HepG2 (cell line): ENCODE measurements around the gene MPC1. TPM values are rescaled to one million over a fixed set of nuclear protein-coding genes. Genes with fewer than 3 reads are reported as not detected.

Experiments used
- CBFB ChIP-seq: sonication (generic); formaldehyde crosslinking; IDR thresholded peaks from 2 replicates; pipeline ENCODE4 v1.4.0; 2020; ENCODE audit warnings: missing genetic modification reagents
- HNRNPL ChIP-seq: fragments of 200-400 bp; formaldehyde crosslinking; IDR thresholded peaks from 2 replicates; pipeline ENCODE4 v1.6.1; 2017; ENCODE audit warnings: mild to moderate bottlenecking, low read depth, low read length
- JARID2 ChIP-seq: sonication (generic); formaldehyde crosslinking; IDR thresholded peaks from 2 replicates; pipeline ENCODE4 v1.8.1; 2023; ENCODE audit warnings: missing genetic modification reagents, inconsistent platforms; ENCODE audit not compliant: insufficient replicate concordance
- KLF13 ChIP-seq: sonication (generic); formaldehyde crosslinking; IDR thresholded peaks from 2 replicates; pipeline ENCODE4 v1.4.0; 2020; ENCODE audit warnings: mild to moderate bottlenecking, missing genetic modification reagents
- MIXL1 ChIP-seq: IDR thresholded peaks from 2 replicates; pipeline ENCODE4 v1.6.1; 2016
- NRL ChIP-seq: sonication (generic); formaldehyde crosslinking; IDR thresholded peaks from 2 replicates; pipeline ENCODE4 v1.5.0; 2020; ENCODE audit warnings: missing genetic modification reagents, mild to moderate bottlenecking, moderate library complexity, borderline replicate concordance
- PAF1 ChIP-seq: IDR thresholded peaks from 2 replicates; pipeline ENCODE4 v1.6.1; 2016; ENCODE audit warnings: missing genetic modification reagents, missing compliant biosample characterization
- RAD51 ChIP-seq: fragments of 450-650 bp; IDR thresholded peaks from 2 replicates; pipeline ENCODE4 v1.6.1; 2016; ENCODE audit warnings: borderline replicate concordance
- SIX1 ChIP-seq: sonication (generic); formaldehyde crosslinking; IDR thresholded peaks from 2 replicates; pipeline ENCODE4 v1.4.0; 2020; ENCODE audit warnings: missing genetic modification reagents, borderline replicate concordance
- TMF1 ChIP-seq: sonication (generic); formaldehyde crosslinking; IDR thresholded peaks from 2 replicates; pipeline ENCODE4 v1.8.1; 2022; ENCODE audit warnings: low read depth, missing genetic modification reagents
- YY1 ChIP-seq: IDR thresholded peaks from 2 replicates; pipeline ENCODE4 v1.6.1; 2011; ENCODE audit warnings: low read length, low read depth, moderate library complexity, mild to moderate bottlenecking; ENCODE audit not compliant: insufficient read depth, insufficient replicate concordance
- ZBTB1 ChIP-seq: sonication (generic); formaldehyde crosslinking; IDR thresholded peaks from 2 replicates; pipeline ENCODE4 v1.4.0; 2020; ENCODE audit warnings: missing genetic modification reagents, borderline replicate concordance
- ZC3H4 ChIP-seq: sonication (generic); formaldehyde crosslinking; IDR thresholded peaks from 2 replicates; pipeline ENCODE4 v1.4.0; 2020; ENCODE audit warnings: missing genetic modification reagents, borderline replicate concordance
- ZFP82 ChIP-seq: sonication (generic); formaldehyde crosslinking; IDR thresholded peaks from 2 replicates; pipeline ENCODE4 v1.5.1; 2020; ENCODE audit warnings: mild to moderate bottlenecking, missing genetic modification reagents, borderline replicate concordance
- ZNF260 ChIP-seq: sonication (generic); formaldehyde crosslinking; IDR thresholded peaks from 2 replicates; pipeline ENCODE4 v1.4.0; 2020; ENCODE audit warnings: missing genetic modification reagents, low read depth, mild to moderate bottlenecking, borderline replicate concordance
- ZNF296 ChIP-seq: sonication (generic); formaldehyde crosslinking; conservative IDR thresholded peaks from 2 replicates; pipeline ENCODE4 v1.5.0; 2020; ENCODE audit warnings: mild to moderate bottlenecking, missing genetic modification reagents
- ZNF557 ChIP-seq: sonication (generic); formaldehyde crosslinking; IDR thresholded peaks from 2 replicates; pipeline ENCODE4 v1.4.0; 2020; ENCODE audit warnings: missing genetic modification reagents
- ZNF616 ChIP-seq: sonication (generic); formaldehyde crosslinking; IDR thresholded peaks from 2 replicates; pipeline ENCODE4 v1.5.0; 2020; ENCODE audit warnings: low read depth, mild to moderate bottlenecking, missing genetic modification reagents
- ZNF773 ChIP-seq: sonication (generic); formaldehyde crosslinking; IDR thresholded peaks from 2 replicates; pipeline ENCODE4 v1.4.0; 2020; ENCODE audit warnings: missing genetic modification reagents, borderline replicate concordance
- ZNF841 ChIP-seq: sonication (generic); formaldehyde crosslinking; IDR thresholded peaks from 2 replicates; pipeline ENCODE4 v1.8.1; 2023; ENCODE audit warnings: missing genetic modification reagents, borderline replicate concordance
- ZNF878 ChIP-seq: sonication (generic); formaldehyde crosslinking; IDR thresholded peaks from 2 replicates; pipeline ENCODE4 v1.8.1; 2023; ENCODE audit warnings: mild to moderate bottlenecking, missing genetic modification reagents, moderate library complexity
- polyA plus RNA-seq, 8 experiments: library from polyadenylated mRNA; depleted of rRNA in 3 of 8; stranded (reverse) in 7 of 8; unstranded in 1 of 8; fragments of >200 nt; fragmentation: Illumina TruSeq in 4 of 8; extraction: Trizol in 4 of 8; gene quantifications; 2 replicates each; pipeline versions ENCODE4 v1.2.1 to v1.2.3, GENCODE V29; 2011 to 2016; ENCODE audit warnings: low read depth in 4 of 8, missing spikeins in 1 of 8, mixed read lengths in 1 of 8; ENCODE audit not compliant: insufficient read depth in 1 of 8
- total RNA-seq, 5 experiments: library from RNA; depleted of rRNA; stranded (reverse); fragments of >200 nt; fragmentation: Illumina TruSeq; extraction: Trizol; gene quantifications; 2 replicates each; pipeline ENCODE4 v1.2.3, GENCODE V29; 2016; ENCODE audit warnings: low read depth in 1 of 5
- TF ChIP-seq, protein P1 (sequence below): sonication (generic); formaldehyde crosslinking; IDR thresholded peaks from 2 replicates; pipeline ENCODE4 v1.4.0; 2020; ENCODE audit warnings: low read depth, mild to moderate bottlenecking, missing genetic modification reagents
- TF ChIP-seq, protein P2 (sequence below): sonication (generic); formaldehyde crosslinking; IDR thresholded peaks from 2 replicates; pipeline ENCODE4 v1.5.1; 2020; ENCODE audit warnings: mild to moderate bottlenecking, missing genetic modification reagents, moderate library complexity
- TF ChIP-seq, protein P3 (sequence below): sonication (generic); formaldehyde crosslinking; conservative IDR thresholded peaks from 2 replicates; pipeline ENCODE4 v1.4.0; 2020; ENCODE audit warnings: missing genetic modification reagents

The MPC1 gene
- total and polyA plus RNA-seq, 2 of the 13 experiments (the other 11 are each of a cell fraction or from before 2014, with no cell fraction given): 189 to 214 TPM

DNA sequence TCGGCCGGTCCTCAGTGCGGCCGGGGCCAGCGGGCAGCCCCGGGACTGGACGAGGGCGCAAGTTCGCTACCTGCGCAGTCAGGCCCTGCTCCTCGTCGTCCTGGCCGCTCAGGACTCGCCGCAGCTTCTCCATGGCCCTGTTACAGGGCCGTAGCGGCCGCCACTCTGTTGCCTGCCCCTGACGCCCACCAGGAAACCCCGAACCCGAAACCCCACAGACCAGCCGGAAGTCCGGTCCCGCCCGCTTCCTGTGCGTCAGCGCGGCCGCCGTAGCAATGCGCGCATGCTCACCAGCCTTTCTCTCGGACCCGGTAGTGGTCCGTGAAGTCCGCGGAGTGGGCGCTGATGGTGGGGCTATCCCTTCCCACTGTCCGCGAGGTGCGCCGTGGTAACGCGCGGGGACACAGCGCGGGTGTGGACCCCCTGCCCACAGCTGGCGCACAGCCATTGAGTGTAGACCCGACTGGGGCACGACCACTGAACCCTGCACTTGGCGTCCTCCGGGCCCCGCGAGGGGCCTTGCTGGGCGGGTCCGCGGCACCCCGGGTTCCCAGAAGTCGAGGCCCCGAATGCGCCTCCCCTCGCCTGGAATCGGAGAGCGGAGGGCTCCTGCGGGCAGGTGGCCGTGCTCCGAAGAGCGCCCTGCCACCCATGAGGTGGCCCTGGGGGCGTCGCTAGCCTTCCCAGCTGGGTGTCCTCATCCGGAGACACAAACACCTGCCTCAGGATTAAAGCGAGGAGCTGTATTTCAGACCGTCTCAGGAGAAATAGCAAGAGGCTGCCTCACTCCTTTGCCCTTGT is 40.2 kb downstream of the MPC1 start, which contains the start of gene SFT2D1 (continued):
- no peak for TF ChIP-seq RAD51
- peak; percentile 85; the same call in 1 of the 2 replicates for TF ChIP-seq ZNF773
- TF ChIP-seq, protein P1, sequence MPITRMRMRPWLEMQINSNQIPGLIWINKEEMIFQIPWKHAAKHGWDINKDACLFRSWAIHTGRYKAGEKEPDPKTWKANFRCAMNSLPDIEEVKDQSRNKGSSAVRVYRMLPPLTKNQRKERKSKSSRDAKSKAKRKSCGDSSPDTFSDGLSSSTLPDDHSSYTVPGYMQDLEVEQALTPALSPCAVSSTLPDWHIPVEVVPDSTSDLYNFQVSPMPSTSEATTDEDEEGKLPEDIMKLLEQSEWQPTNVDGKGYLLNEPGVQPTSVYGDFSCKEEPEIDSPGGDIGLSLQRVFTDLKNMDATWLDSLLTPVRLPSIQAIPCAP (CRISPR knock-in tag): no peak
- TF ChIP-seq, protein P2, sequence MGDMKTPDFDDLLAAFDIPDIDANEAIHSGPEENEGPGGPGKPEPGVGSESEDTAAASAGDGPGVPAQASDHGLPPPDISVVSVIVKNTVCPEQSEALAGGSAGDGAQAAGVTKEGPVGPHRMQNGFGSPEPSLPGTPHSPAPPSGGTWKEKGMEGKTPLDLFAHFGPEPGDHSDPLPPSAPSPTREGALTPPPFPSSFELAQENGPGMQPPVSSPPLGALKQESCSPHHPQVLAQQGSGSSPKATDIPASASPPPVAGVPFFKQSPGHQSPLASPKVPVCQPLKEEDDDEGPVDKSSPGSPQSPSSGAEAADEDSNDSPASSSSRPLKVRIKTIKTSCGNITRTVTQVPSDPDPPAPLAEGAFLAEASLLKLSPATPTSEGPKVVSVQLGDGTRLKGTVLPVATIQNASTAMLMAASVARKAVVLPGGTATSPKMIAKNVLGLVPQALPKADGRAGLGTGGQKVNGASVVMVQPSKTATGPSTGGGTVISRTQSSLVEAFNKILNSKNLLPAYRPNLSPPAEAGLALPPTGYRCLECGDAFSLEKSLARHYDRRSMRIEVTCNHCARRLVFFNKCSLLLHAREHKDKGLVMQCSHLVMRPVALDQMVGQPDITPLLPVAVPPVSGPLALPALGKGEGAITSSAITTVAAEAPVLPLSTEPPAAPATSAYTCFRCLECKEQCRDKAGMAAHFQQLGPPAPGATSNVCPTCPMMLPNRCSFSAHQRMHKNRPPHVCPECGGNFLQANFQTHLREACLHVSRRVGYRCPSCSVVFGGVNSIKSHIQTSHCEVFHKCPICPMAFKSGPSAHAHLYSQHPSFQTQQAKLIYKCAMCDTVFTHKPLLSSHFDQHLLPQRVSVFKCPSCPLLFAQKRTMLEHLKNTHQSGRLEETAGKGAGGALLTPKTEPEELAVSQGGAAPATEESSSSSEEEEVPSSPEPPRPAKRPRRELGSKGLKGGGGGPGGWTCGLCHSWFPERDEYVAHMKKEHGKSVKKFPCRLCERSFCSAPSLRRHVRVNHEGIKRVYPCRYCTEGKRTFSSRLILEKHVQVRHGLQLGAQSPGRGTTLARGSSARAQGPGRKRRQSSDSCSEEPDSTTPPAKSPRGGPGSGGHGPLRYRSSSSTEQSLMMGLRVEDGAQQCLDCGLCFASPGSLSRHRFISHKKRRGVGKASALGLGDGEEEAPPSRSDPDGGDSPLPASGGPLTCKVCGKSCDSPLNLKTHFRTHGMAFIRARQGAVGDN (CRISPR knock-in tag): peak; percentile 98
- TF ChIP-seq, protein P3, sequence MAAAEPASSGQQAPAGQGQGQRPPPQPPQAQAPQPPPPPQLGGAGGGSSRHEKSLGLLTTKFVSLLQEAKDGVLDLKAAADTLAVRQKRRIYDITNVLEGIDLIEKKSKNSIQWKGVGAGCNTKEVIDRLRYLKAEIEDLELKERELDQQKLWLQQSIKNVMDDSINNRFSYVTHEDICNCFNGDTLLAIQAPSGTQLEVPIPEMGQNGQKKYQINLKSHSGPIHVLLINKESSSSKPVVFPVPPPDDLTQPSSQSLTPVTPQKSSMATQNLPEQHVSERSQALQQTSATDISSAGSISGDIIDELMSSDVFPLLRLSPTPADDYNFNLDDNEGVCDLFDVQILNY (CRISPR knock-in tag): peak; percentile 26
- TF ChIP-seq NRL (CRISPR knock-in tag): peak; percentile 98
- peak; percentile 82; the same call in 1 of the 2 replicates for TF ChIP-seq ZC3H4 (CRISPR knock-in tag)
- TF ChIP-seq SIX1 (CRISPR knock-in tag): no peak
- TF ChIP-seq ZNF878 (CRISPR knock-in tag): no peak; the same call in 1 of the 2 replicates
- no peak for TF ChIP-seq ZBTB1 (CRISPR knock-in tag)
- TF ChIP-seq PAF1 (CRISPR knock-in tag): no peak
- TF ChIP-seq ZNF557 (CRISPR knock-in tag): peak; percentile 85; the same call in 1 of the 2 replicates
- peak; percentile 62 for TF ChIP-seq MIXL1 (CRISPR knock-in tag)
- TF ChIP-seq KLF13 (CRISPR knock-in tag): no peak; the same call in 1 of the 2 replicates
- TF ChIP-seq ZNF260 (CRISPR knock-in tag): 0 out of 2 replicates have a peak, but pooled peaks have one; percentile 61
- TF ChIP-seq TMF1 (CRISPR knock-in tag): peak; percentile 74; the same call in 1 of the 2 replicates
- TF ChIP-seq HNRNPL: peak; percentile 83
- TF ChIP-seq JARID2 (CRISPR knock-in tag): peak; percentile 79
- TF ChIP-seq ZNF296 (CRISPR knock-in tag): peak; percentile 87; the same call in 1 of the 2 replicates
- TF ChIP-seq CBFB (CRISPR knock-in tag): 0 out of 2 replicates have a peak, but pooled peaks have one; percentile 47
- TF ChIP-seq YY1: peak; percentile 63
- peak; percentile 94 for TF ChIP-seq ZNF616
- 0 out of 2 replicates have a peak, but pooled peaks have one; percentile 39 for TF ChIP-seq ZNF841 (CRISPR knock-in tag)
- 0 out of 2 replicates have a peak, but pooled peaks have one; percentile 90 for TF ChIP-seq ZFP82 (CRISPR knock-in tag)
